ENCODE data around the gene EPHA1.

- TF ChIP-seq CTCF (IDR thresholded peaks at IDR 0.05; ENCODE audit: low read depth, low read length, poor library complexity, severe bottlenecking) (no peak), EZH2phosphoT487 (IDR thresholded peaks at IDR 0.05; ENCODE audit: borderline replicate concordance, low read length) (no peak)
Measured at GRCh38 chr7:143384661-143385631, 23.7 kb downstream of the EPHA1 start.
